Measurements from ENCODE around the gene TACC2. TPM values are rescaled to one million over a fixed set of nuclear protein-coding genes. Genes with fewer than 3 reads are reported as not detected.

Gene TACC2
- total RNA-seq, 2 experiments from 2014 or later, result not detected

GRCh38 chr10:122224159-122224558 is 235.2 kb downstream of the TACC2 start:
- no peak overlapping the region for H3K27ac ChIP-seq (ENCODE audit: low read depth in 1 of 2, low read length in 2 of 2)
- Mint-ChIP-seq H3K4me3 (no peak overlapping the region), H3K27me3 (peaks cover 8% of the 10 kb centered on the region), H3K9me3 (no peaks in the 10 kb centered on the region), H3K27ac (no peak overlapping the region), H3K36me3 (ENCODE audit: low read depth) (no peaks in the 10 kb centered on the region), H3K4me1 (ENCODE audit: low read depth) (no peaks in the 10 kb centered on the region)
- H3K4me1 ChIP-seq (ENCODE audit: insufficient read depth, low read length), result no peaks in the 10 kb centered on the region
- ChIA-PET CTCF (no interaction called here), POLR2A (no interaction called here)
- H3K27me3 ChIP-seq (ENCODE audit: control insufficient read depth in 1 of 2, insufficient read depth in 2 of 2, low read length in 2 of 2), result peaks cover 0 to 4% of the 10 kb centered on the region in 2 experiments
- TF ChIP-seq, protein P1, sequence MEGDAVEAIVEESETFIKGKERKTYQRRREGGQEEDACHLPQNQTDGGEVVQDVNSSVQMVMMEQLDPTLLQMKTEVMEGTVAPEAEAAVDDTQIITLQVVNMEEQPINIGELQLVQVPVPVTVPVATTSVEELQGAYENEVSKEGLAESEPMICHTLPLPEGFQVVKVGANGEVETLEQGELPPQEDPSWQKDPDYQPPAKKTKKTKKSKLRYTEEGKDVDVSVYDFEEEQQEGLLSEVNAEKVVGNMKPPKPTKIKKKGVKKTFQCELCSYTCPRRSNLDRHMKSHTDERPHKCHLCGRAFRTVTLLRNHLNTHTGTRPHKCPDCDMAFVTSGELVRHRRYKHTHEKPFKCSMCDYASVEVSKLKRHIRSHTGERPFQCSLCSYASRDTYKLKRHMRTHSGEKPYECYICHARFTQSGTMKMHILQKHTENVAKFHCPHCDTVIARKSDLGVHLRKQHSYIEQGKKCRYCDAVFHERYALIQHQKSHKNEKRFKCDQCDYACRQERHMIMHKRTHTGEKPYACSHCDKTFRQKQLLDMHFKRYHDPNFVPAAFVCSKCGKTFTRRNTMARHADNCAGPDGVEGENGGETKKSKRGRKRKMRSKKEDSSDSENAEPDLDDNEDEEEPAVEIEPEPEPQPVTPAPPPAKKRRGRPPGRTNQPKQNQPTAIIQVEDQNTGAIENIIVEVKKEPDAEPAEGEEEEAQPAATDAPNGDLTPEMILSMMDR (IDR thresholded peaks at IDR 0.05), result no peak
- no peak for ATAC-seq (ENCODE audit: poor library complexity)
- intact Hi-C loops (cut with DNase I, micrococcal nuclease), result no loop called here
- no peak for DNase-seq
- H3K4me3 ChIP-seq (ENCODE audit: low read length), result no peak overlapping the region
- H3K36me3 ChIP-seq (ENCODE audit: insufficient read depth, low read length), result no peaks in the 10 kb centered on the region
- no peaks in the 10 kb centered on the region for H3K9me3 ChIP-seq (ENCODE audit: control insufficient read depth in 1 of 2, insufficient read depth in 1 of 2, low read length in 2 of 2)

DNA sequence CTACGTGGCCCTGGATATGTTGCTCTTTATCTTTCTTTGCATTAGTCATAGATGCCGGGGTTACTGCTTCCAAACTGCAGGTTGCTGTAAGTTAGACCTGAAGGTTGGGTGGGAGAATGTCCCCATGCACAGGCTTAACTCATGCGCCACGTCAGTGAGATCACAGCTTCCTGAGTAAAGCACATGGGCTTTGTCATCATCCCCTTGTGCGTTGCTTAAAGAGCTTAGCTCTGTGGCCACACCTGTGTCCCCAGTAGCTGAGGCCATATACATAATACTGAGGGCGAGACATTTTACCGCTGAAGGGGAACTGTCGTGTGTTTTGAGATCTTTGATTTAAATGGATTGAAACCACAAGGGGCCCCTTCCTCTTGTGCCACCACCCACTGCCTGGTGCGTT is 236.4 kb downstream of the TACC2 start:
- TF ChIP-seq, protein P1 (IDR thresholded peaks at IDR 0.05), result no peak
- no peaks in the 10 kb centered on the region for H3K4me1 ChIP-seq (ENCODE audit: insufficient read depth, low read length)
- no peak overlapping the region for H3K27ac ChIP-seq (ENCODE audit: low read depth in 1 of 2, low read length in 2 of 2)
- Mint-ChIP-seq H3K36me3 (ENCODE audit: low read depth) (no peaks in the 10 kb centered on the region), H3K4me1 (ENCODE audit: low read depth) (no peaks in the 10 kb centered on the region), H3K27me3 (peaks cover 4% of the 10 kb centered on the region), H3K4me3 (no peak overlapping the region), H3K27ac (no peak overlapping the region), H3K9me3 (no peaks in the 10 kb centered on the region)
- ATAC-seq (ENCODE audit: poor library complexity) (no peak), DNase-seq (no peak)
- ChIA-PET CTCF (no interaction called here), POLR2A (no interaction called here)
- no peaks in the 10 kb centered on the region for H3K9me3 ChIP-seq (ENCODE audit: control insufficient read depth in 1 of 2, insufficient read depth in 1 of 2, low read length in 2 of 2)
- H3K4me3 ChIP-seq (ENCODE audit: low read length), result no peak overlapping the region
- intact Hi-C loops (cut with DNase I, micrococcal nuclease), result no loop called here
- no peaks in the 10 kb centered on the region for H3K36me3 ChIP-seq (ENCODE audit: insufficient read depth, low read length)
- peaks cover 0 to 4% of the 10 kb centered on the region in 2 experiments for H3K27me3 ChIP-seq (ENCODE audit: control insufficient read depth in 1 of 2, insufficient read depth in 2 of 2, low read length in 2 of 2)

GRCh38 chr10:122227754-122228153 is 238.8 kb downstream of the TACC2 start:
- H3K27ac Mint-ChIP-seq, result no peak overlapping the region
- Histone ChIP-seq H3K9me3 (ENCODE audit: control insufficient read depth in 1 of 2, insufficient read depth in 1 of 2, low read length in 2 of 2) (no peaks in the 10 kb centered on the region), H3K27me3 (ENCODE audit: control insufficient read depth in 1 of 2, insufficient read depth in 2 of 2, low read length in 2 of 2) (peaks cover 0 to 2% of the 10 kb centered on the region in 2 experiments), H3K27ac (ENCODE audit: low read depth in 1 of 2, low read length in 2 of 2) (no peak overlapping the region), H3K36me3 (ENCODE audit: insufficient read depth, low read length) (no peaks in the 10 kb centered on the region), H3K4me3 (ENCODE audit: low read length) (no peak overlapping the region), H3K4me1 (ENCODE audit: insufficient read depth, low read length) (no peaks in the 10 kb centered on the region)
- DNase-seq, result no peak
- H3K27me3 Mint-ChIP-seq, result peaks cover 9% of the 10 kb centered on the region
- ATAC-seq (ENCODE audit: poor library complexity), result no peak
- no peaks in the 10 kb centered on the region for H3K9me3 Mint-ChIP-seq
- H3K4me1 Mint-ChIP-seq (ENCODE audit: low read depth), result no peaks in the 10 kb centered on the region
- POLR2A ChIA-PET, result no interaction called here
- CTCF ChIA-PET, result no interaction called here
- no peaks in the 10 kb centered on the region for H3K36me3 Mint-ChIP-seq (ENCODE audit: low read depth)
- intact Hi-C loops (cut with DNase I, micrococcal nuclease), result no loop called here
- H3K4me3 Mint-ChIP-seq, result no peak overlapping the region
- TF ChIP-seq, protein P1 (IDR thresholded peaks at IDR 0.05), result no peak
